ENCODE results near the gene MAP1LC3C.

The MAP1LC3C gene

DNA sequence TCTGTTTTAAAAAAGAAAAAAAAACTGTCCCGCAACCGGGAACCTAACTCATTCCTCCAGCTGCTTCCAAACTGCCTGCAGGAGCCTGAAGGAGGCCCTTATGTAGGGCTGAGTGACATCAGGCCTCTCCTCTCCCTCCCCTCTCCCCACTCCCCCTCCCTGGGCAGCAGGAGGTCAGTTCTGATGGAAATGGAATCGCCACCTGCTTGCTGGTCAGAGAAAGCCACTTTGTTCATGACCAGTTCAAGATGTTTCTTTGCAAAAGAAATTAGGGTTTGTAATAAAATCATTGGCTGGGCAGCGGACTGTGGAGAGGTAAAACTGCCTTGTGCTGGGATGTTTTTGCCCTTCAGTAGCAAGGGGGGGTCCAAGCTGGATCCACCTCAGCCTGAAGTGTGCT, at the start of gene MAP1LC3C:
TSS of gene MAP1LC3C (minus strand) at position 73 of the 400 bp plus-strand sequence. CDS start 90 bp downstream, outside the sequence.
- DNase-seq, result no peak

DNA sequence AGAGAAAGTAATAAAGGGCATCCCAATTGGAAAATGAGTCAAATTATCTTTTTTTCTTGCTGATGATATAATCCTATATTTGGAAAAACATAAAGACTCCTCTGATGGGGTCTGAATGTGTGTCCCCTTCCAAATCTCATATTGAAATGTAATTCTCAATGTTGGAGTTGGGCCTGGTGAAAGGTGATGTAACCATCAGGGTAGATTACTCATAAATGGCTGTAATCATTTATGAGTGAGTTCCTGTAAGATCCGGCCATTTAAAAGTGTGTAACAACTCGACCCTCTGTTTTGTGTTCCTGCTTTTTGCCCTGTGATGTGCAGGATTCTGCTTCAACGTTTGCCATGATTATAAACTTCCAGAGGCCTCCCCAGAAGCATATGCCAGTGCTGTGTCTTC, 44.3 kb upstream of the MAP1LC3C start:
- no peak for DNase-seq

GRCh38 chr1:242034392-242034791, 35.5 kb upstream of the MAP1LC3C start:
- no peak for DNase-seq

- no peak for DNase-seq
Measured at GRCh38 chr1:242033447-242033846, 34.5 kb upstream of the MAP1LC3C start.

GRCh38 chr1:242030071-242030470, 31.2 kb upstream of the MAP1LC3C start:
- no peak for DNase-seq

DNA sequence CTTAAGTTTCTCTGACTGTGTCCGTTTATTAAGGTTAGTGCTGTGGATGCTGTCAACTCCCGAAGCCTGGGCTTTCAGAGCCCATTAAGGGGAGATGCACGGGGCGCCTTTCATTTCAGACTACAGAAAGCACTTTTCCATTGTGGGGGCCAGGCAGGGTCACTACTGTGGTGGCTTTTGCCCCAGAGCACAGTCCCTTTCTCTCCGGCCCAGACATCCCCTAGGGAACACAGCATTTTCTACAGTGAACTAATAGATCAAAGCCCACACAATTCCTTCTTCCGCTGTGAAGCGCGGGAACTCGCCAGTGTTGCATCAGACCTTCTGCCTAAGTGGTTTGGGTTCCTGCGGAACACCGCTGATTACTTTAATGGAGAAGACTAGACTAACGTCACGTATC, 26.8 kb upstream of the MAP1LC3C start:
- no peak for DNase-seq

DNA sequence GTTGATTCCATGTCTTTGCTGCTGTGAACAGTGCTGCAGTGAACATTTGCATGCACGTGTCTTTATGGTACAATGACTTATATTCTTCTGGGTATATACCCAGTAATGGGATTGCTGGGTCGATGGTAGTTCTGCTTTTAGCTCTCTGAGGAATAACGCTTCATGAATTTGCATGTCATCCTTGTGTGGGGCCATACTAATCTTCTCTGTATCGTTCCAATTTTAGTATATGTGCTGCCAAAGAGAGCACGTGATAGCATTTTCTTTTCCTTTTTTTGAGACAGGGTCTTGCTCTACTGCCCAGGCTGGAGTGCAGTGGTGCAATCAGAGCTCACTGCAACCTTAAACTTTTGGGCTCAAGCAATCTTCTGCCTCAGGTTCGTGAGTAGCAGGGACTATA, 24.9 kb upstream of the MAP1LC3C start:
- DNase-seq, result no peak

DNA sequence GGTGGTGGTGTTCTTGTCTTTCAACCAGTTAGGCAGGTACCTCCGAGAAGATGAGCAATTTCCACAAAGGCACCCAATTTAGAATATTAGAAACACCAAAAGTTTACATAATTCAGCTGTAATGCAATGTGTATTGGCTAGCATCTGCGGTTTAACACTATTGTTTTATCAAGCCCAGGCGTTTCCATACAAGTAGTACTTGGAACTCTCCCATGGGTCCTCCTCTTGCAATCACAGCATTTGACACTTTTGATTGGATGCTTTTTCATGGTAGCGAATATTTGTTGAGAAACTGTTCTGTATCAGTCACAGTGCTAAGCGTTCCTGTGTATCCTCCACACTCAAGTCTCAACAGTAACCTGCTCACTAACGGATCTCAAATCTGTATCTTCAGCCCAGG, 20.1 kb upstream of the MAP1LC3C start:
- DNase-seq, result no peak

DNA sequence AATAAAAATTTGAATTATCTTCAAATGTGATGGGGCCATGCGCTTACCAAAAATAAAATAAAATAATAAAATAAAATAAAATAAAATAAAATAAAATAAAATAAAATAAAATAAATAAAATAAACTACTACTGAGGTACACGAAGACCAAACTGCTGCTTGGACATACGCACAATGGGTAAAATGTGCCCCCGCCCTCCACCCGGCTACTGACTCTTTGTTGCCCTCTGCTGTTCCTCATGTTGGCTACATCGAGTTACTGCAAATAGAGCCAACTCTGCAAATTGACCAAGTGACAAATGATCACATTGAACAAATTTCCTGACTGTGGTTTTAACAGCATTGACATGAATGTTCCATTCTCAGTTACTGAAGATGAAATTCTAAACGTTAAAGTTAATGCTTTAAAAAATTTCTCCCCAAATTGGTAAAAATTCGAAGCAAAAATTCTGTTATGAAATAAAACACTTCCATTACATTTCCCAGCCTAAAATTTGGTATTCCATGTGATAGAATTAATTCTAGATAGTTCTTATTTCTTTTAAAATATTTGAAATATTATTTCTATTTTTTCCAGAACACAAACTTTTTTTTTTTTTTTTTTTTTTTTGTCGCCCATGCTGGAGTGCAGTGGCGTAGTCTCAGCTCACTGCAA, 18.8 kb upstream of the MAP1LC3C start:
- peak; percentile 55 for DNase-seq

DNA sequence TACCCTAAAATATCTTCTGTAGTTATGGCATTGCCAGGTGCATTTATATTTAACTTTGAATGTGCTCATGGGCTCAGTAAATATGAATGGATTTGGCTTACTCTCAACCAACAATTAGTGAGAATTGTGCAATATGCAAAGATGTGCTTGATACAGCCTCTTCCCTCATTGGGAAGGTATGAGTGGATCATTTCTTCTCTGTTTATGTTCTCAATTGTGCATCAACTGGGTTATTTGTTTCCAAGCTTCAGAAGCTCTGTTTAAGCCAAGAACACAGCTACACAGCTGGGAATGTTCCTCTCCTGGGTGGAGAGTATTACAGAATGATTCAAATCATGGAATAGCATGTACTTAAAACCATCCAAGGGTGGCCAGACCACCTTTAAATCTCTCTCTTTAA, 17.6 kb upstream of the MAP1LC3C start:
- no peak for DNase-seq

- DNase-seq, result no peak
Measured at GRCh38 chr1:242011894-242012660, 13.2 kb upstream of the MAP1LC3C start.

DNA sequence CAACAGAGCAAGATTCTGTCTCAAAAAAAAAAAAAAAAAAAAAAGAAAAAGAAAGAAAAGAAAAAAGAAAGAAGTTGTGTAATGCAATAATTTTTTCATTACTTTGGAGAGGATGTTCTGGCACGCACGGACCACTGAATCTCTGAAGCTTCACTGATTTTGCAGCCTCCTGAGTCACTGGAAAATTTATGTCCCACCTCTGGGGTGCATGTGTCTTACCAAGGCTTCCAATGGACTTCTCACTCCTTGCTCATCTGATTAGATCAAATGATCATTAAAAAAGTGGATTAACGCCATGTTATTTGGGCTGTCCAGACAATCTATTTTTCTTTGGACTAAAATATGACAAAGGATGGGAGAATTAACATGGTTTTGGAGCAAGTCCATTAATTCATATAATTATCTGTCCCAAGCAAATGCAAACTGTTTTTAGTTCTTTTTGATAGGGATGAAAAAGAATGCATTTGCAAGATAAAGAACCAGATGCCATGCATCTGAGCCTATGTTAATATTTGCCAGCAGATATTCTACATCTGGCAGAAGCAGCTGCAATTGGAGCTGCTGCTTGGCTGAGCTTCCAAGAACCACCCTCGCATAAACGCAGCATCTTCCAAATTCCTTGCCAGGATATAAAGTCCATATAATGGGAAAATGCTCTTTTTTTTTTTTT, 10.1 kb upstream of the MAP1LC3C start:
- no peak for DNase-seq

DNA sequence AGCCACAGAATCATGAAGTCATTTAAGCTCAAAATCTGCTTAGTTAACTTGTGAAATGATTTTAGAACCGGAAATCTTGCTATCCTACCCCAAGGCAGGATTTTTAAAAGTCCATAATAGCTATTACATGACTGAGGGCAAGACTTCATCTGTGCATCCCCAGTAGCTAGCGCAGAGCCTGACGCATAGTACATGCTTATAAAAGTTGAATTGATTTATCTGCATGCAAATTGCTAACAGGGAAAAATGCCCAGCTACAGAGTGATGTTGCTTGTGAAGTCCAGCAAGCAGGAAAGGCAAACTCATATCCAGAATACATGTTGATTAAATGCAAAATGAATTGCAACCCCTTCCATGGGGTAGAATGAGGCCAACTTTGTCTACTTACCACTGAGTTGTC, 8.1 kb upstream of the MAP1LC3C start:
- DNase-seq, result no peak

GRCh38 chr1:242005866-242006535, 7.1 kb upstream of the MAP1LC3C start:
- DNase-seq, result no peak

- DNase-seq, result no peak
Measured at GRCh38 chr1:242004751-242005495, 6.0 kb upstream of the MAP1LC3C start.

- no peak for DNase-seq
Measured at GRCh38 chr1:242002510-242002909, 3.6 kb upstream of the MAP1LC3C start.

DNA sequence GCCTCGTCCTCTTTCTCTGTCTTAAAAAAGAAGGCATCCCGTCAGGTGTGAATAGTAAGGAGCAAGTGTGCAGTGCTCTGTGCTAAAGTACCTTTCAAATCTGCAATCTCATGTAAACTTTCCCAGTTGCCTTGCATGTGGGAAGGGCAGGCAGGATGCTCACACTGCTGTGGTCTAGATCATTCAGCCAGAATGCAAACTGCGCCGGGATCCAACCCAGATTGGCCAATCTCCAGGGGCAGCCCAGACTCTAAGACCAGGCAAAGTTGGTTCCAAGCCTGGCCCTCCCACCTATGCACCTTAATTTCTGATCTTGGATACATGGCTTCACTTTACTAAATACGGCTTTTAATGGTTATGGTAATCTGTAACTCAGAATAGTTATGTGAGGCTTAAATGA, 3.2 kb upstream of the MAP1LC3C start:
- no peak for DNase-seq

GRCh38 chr1:242000434-242000833, 1.5 kb upstream of the MAP1LC3C start:
- no peak for DNase-seq

DNA sequence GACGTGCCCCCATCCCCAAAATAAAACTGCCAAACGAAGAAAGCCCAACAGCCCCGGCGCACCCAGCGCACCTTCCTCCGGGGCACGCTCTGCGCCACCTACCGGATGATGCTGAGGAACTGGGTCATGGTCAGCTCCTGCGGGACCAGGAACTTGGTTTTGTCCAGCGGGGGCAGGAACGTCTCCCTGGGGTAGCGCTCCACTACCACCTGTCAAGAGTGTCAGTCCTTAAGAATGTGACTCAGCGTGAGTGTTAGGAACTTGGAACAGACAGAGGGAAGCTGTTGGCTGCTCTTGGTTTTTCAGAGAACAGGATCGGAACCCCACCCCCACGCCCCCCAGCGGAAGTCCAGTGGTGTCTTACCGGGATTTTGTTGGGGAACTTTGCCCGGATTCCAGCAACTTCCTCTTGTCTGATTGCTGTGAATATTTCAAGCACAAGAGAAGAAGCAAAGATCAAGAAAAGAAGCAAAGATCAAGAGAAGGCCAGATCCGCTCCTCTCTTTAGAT, 431 bp downstream of the MAP1LC3C start:
- DNase-seq, result peak; percentile 55

DNA sequence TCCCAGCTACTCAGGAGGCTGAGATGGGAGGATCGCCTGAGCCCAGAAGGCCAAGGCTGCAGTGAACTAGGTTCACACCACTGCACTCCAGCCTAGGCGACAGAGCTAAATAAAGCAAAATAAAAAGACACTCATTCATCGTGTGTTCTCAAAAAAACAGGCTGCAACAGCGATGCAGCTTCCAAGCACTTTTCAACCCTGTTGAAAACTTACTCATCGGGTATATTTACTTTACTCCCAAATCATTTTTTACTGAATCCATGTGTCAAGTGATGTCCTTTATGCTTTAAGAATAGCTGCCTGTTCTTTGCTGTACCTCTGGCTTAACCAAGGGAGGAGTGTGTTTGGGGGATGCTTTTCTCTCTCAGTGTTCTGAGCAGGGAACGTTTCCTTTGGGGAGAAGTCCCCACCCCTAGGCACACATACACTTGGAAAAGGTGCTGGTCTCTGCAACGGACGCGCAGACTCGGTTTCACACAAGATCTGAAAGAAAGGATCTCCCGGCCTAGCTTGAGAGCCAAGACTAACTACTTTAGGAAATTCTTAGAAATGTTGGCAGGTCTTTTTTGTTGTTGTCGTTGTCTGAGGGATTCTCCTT, 1.4 kb downstream of the MAP1LC3C start:
- no peak for DNase-seq

GRCh38 chr1:241994171-241994570, 4.7 kb downstream of the MAP1LC3C start:
- DNase-seq, result no peak

DNA sequence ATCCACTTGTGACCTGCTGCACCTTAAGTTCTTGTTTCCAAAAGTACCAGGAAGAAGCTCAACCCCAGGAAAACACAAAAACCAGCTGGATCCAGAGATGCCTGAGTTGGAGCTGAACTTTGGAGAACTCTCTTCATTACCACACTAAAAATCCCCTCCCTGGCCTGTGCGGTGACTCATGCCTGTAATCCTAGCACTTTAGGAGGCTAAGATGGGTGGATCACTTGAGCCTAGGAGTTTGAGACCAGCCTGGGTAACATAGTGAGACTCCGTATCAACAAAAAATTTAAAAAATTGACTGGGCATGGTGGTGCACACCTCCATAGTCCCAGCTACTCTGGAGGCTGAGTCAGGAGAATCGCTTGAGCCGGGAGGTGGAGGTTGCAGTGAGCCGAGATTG, 6.2 kb downstream of the MAP1LC3C start:
- DNase-seq, result no peak
